Endodermal cell (in vitro differentiated cells): ENCODE measurements around the gene TP53RK. TPM values are rescaled to one million over a fixed set of nuclear protein-coding genes. Genes with fewer than 3 reads are reported as not detected.
"Not testable (repeated sequence)": the region's sequence is repeated elsewhere in the genome, so short reads cannot be mapped to it uniquely, and the experiment has no call there.

Experiments
- DNase-seq: peaks from one replicate; pipeline ENCODE4 v3.0.0-alpha.2; 2017
- H3K27ac ChIP-seq: 2 replicates; pipeline ENCODE4 v1.5.1; 2013; ENCODE audit warnings: mild to moderate bottlenecking, low read depth, low read length, moderate library complexity
- H3K27me3 ChIP-seq: 2 replicates; pipeline ENCODE4 v1.6.1; 2013; ENCODE audit warnings: mild to moderate bottlenecking, low read length, moderate library complexity; ENCODE audit not compliant: insufficient read depth, control insufficient read depth, poor library complexity, severe bottlenecking
- H3K36me3 ChIP-seq: 2 replicates; pipeline ENCODE4 v1.7.0; 2013; ENCODE audit warnings: mild to moderate bottlenecking, low read length, moderate library complexity; ENCODE audit not compliant: control insufficient read depth, insufficient read depth
- H3K4me1 ChIP-seq: one replicate; pipeline ENCODE4 v1.7.0; 2013; ENCODE audit warnings: low read length; ENCODE audit not compliant: control insufficient read depth, insufficient read depth
- H3K4me3 ChIP-seq: 2 replicates; pipeline ENCODE4 v1.5.1; 2013; ENCODE audit warnings: mild to moderate bottlenecking, low read length, moderate library complexity
- H3K9ac ChIP-seq: 2 replicates; pipeline ENCODE4 v1.6.1; 2013; ENCODE audit warnings: mild to moderate bottlenecking, low read length, moderate library complexity; ENCODE audit not compliant: poor library complexity, severe bottlenecking; ENCODE audit errors: extremely low read depth
- H3K9me3 ChIP-seq: 2 replicates; pipeline ENCODE4 v1.6.1; 2013; ENCODE audit warnings: mild to moderate bottlenecking, low read length, moderate library complexity; ENCODE audit not compliant: control insufficient read depth
- H3K27ac Mint-ChIP-seq: 2 replicates; pipeline ENCODE4 v1.8.0; 2020; ENCODE audit warnings: mixed read lengths
- H3K27me3 Mint-ChIP-seq: 2 replicates; pipeline ENCODE4 v1.8.0; 2021; ENCODE audit warnings: mild to moderate bottlenecking, mixed read lengths; ENCODE audit not compliant: insufficient read depth
- H3K36me3 Mint-ChIP-seq: 2 replicates; pipeline ENCODE4 v1.8.0; 2020; ENCODE audit warnings: low read depth, mixed read lengths
- H3K4me1 Mint-ChIP-seq: 2 replicates; pipeline ENCODE4 v1.8.0; 2020; ENCODE audit warnings: mixed read lengths
- H3K4me3 Mint-ChIP-seq: 2 replicates; pipeline ENCODE4 v1.8.0; 2020; ENCODE audit warnings: mild to moderate bottlenecking, moderate library complexity, mixed read lengths
- H3K9me3 Mint-ChIP-seq: 2 replicates; pipeline ENCODE4 v1.8.0; 2020; ENCODE audit warnings: mild to moderate bottlenecking, mixed read lengths
- CTCF ChIP-seq: fragments of 200-600 bp; sonication (generic); conservative IDR thresholded peaks from 2 replicates; pipeline ENCODE4 v1.5.0; 2021; ENCODE audit warnings: antibody characterized with exemption, mild to moderate bottlenecking
- WGBS, 2 experiments: methylation state at CpG; one replicate each; pipeline versions ENCODE4 v1.1.5 to v1.1.7; 2013; ENCODE audit warnings: missing lambda C conversion rate in 2 of 2, mixed read lengths in 1 of 2; ENCODE audit not compliant: insufficient coverage in 1 of 2, insufficient read length in 1 of 2; 5-methylcytosine and 5-hydroxymethylcytosine counted together
- total RNA-seq, 2 donors: library from RNA; stranded (reverse); fragmentation: NEBNext Ultra II Directional in 1 of 2; extraction: Animal tissue kit (Norgen Biotek cat#: 25700) in 1 of 2; gene quantifications; 2 replicates in 1 of 2; 3 replicates in 1 of 2; pipeline ENCODE4 v1.2.1, GENCODE V29; 2021

TP53RK gene
- total RNA-seq, 2 donors from 2014 or later = 9.4 to 9.9 TPM

GRCh38 chr20:46678516-46678915, 10.7 kb downstream of the TP53RK start:
- 80 to 91% methylated on average over 1 to 4 of the region's 4 CpGs for WGBS, 2 experiments
- Histone ChIP-seq H3K36me3 (no peaks in the 10 kb centered on the region), H3K9me3 (no peaks in the 10 kb centered on the region), H3K4me1 (no peaks in the 10 kb centered on the region), H3K27me3 (no peaks in the 10 kb centered on the region), H3K27ac (no peak overlapping the region), H3K9ac (no peak overlapping the region), H3K4me3 (no peak overlapping the region)
- TF ChIP-seq CTCF = no peak
- Mint-ChIP-seq H3K27me3 (no peaks in the 10 kb centered on the region), H3K9me3 (no peaks in the 10 kb centered on the region), H3K4me3 (no peak overlapping the region), H3K4me1 (peaks cover 27% of the 10 kb centered on the region), H3K36me3 (peaks cover 2% of the 10 kb centered on the region), H3K27ac (no peak overlapping the region)
- no peak for DNase-seq

DNA sequence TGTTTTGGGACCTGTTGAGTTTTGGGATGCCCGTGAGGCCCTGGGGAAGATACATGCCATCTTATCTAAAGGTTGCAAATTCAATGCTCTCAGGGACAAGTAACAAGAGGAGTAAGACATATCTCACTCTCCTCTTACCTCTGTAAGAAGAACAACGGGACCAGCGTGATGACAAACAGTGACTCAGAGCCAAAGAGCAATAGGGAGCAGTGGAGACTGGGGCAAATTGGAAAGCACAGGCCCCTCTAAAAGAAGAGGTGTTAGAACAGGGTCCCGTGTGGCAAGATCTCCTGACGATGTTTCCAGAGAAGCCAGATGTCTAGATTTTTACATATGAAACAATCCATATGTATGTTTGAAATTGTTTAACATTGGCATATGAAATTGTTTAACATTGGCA, 11.6 kb downstream of the TP53RK start:
- Histone ChIP-seq H3K4me1 (no peaks in the 10 kb centered on the region), H3K9ac (no peak overlapping the region), H3K4me3 (no peak overlapping the region), H3K9me3 (no peaks in the 10 kb centered on the region), H3K27ac (no peak overlapping the region), H3K36me3 (no peaks in the 10 kb centered on the region), H3K27me3 (no peaks in the 10 kb centered on the region)
- Mint-ChIP-seq H3K27me3 (peaks cover 2% of the 10 kb centered on the region), H3K27ac (no peak overlapping the region), H3K4me1 (peaks cover 18% of the 10 kb centered on the region), H3K9me3 (no peaks in the 10 kb centered on the region), H3K4me3 (no peak overlapping the region), H3K36me3 (peaks cover 2% of the 10 kb centered on the region)
- WGBS, 2 experiments = 90 to 97% methylated on average over 2 to 4 of the region's 5 CpGs
- no peak for DNase-seq
- TF ChIP-seq CTCF = no peak

DNA sequence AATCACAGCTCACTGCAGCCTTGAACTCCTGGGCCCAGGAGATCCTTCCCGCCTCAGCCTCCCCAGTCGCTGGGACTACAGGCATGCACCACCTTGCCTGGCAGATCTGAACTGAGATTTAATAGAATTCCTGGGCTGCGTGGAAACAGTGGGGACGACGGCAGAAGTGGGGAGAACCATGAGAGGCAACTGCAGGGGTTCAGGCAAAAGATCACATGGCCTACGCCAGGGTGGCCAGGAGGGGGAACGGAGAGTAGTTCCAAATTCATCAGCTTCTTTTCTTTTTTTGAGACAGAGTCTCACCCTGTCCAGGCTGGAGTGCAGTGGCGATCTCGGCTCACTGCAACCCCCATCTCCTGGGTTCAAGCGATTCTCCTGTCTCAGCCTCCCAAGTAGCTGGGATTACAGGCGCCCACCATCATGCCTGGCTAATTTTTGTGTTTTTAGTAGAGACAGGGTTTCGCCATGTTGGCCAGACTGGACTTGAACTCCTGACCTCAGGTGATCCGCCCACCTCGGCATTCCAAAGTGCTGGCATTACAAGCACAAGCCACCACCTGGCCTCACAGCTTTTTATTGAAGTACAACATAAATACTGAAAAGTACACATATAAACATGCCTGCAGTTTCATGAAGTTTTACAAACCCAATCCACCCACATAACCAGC, 12.5 kb downstream of the TP53RK start:
- H3K4me1 Mint-ChIP-seq = peaks cover 12% of the 10 kb centered on the region
- not testable (repeated sequence) for H3K27ac Mint-ChIP-seq
- 81 to 95% methylated on average over 3 to 12 of the region's 14 CpGs for WGBS, 2 experiments

More for the DNA sequence above, 12.5 kb downstream of the TP53RK start:
- not testable (repeated sequence) for H3K9me3 Mint-ChIP-seq, H3K36me3 ChIP-seq, H3K36me3 Mint-ChIP-seq, DNase-seq, H3K4me3 ChIP-seq, H3K9me3 ChIP-seq, H3K27me3 ChIP-seq, H3K9ac ChIP-seq, H3K27me3 Mint-ChIP-seq, H3K4me3 Mint-ChIP-seq, H3K4me1 ChIP-seq, H3K27ac ChIP-seq
